NCI-H69 (cell line): ENCODE measurements around the gene TESMIN.
A peak's percentile ranks its signal among the peaks of the same experiment; 100 is the strongest.

Source experiments
- DNase-seq: peaks from one replicate; lab custom pipeline; 2025; lab: John Stamatoyannopoulos, UW

The TESMIN gene

DNA sequence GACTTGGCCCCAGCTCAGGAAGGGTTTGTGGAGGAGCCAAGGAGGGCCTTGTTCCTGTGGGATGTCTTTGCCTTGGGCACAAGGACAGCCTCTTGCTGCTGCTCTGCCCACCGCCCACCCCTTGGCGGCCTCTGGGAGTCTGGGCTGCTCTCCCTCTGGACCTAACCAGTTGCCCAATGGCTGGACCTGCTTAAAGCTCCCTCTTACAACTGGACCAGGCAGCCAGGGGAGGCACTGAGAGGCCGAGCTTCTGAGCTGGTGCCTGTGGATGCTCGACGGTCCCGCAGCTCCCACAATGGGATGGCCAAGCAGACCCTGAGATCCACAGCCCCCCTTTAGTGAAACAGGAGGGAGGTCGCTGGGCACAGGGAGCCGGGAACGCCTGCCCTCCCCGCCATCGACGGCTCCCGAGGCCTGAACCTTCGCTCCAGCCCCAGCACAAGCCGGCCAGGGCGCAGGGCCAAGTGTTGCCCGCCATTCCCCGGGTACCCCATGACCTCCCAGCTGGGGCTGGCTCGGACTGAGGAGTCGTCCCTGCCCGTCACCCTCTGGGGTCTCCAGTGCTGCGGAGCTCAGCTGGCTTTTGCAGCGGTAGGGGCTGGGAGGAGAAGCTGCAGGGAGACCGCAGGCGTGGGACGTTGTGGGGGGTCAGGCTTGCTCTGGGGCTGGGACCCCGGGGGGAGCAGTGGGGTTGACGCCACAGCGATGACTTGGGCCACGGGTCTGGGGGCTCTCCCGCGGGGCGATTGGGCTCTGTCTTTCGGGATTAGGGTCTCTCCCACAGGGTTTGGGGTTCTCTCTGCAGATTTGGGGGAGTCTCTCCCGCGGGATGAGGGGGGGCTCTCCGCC lies 67.6 kb downstream of the TESMIN start:
- no peak for DNase-seq

DNA sequence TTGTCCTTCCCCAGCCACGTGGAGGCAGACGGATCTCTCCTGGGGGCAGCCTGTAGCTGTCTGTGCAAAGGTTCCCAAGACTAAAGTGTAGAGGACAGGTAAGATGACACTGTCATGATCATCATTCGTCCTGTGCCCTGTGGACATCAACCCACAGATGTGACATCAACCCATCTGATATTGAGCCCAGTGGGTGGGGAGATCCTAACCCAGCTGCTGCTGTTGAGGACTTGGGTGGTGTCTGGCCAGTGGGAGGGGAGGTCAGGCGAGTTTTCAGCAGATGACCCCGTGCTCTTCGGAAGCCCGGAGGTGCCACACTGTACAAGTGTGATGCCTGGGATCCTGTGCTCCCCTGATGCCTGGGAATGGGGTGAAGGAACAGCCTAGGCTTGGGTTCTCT lies 68.2 kb downstream of the TESMIN start:
- no peak for DNase-seq

DNA sequence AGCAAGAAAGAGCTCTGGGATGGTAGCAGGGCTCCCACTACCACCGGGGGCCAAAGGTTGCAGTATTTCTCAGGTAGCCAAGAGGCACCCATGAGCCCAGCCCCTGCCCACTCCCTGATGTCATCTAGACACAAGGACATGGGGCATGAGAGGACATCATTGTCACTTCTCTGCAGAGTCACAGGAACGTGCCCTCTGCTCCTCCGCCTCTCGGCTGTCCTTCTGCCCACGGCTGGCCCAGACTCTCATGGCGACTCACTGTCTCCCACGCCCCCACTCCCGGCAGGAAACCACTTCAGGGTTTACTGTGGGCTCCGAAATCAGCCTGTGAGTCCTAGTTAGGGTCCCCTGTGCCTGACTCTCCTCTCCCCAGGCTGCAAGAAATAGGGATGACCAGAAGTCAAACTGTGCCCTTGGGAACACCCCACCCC lies 68.8 kb downstream of the TESMIN start:
- DNase-seq = no peak

DNA sequence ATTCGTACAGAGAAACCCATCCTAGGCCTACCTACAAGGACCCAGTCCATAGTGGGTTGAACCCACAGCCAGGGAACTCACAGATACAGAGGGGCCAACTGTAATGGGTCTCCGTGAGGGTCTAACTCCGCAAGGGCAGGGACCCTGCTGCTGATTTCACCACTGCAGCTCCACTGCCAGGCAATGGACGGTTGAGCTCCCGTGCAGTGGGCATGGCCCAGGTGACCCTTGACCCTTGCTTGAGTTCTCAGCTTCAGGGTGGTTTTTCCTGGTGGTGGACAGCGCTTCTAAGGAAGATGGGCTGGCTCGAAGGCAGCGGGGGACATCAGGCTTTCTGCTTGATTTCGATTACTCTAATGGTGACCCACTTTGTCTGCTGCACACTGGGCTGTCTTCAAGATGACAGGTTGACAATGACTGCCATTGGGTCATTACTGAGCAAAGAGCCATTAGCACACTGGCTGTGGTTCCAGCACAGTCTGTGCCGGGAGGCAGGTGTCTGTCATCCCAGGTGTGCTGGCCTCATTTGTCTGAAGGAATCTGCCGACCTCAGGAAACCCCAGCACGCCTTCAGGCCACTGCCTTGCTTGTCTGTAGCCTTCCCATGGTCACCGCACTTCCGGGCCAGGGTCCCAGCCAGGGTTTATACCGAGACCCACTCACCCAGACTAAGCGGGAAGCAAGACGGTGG lies 70.6 kb downstream of the TESMIN start:
- DNase-seq = no peak

- DNase-seq = no peak
These were observed 73.3 kb downstream of the TESMIN start for GRCh38 chr11:68678031-68678441.

- peak; percentile 79 for DNase-seq
These were observed 73.9 kb downstream of the TESMIN start for GRCh38 chr11:68677432-68677831.

DNA sequence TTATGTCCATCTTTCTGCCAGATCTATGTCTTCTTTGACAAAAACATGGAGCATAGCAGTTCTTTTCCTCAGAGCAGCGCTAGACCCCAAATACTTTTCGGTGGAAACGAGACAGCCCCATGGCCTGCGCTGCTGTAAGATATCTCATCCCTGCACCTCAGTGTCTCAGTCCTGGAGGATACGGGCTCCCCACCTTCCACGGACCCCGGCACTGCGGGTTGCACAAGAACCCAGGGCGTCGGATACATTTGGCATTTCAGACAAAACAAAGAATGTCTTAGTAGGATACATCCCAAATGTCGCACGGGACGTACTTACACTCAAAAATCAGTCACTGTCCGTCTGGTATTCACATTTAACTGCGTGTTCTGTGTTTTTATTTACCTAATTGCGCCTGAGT lies 76.9 kb downstream of the TESMIN start:
- no peak for DNase-seq

- DNase-seq = peak; percentile 48
These were observed 77.3 kb downstream of the TESMIN start for GRCh38 chr11:68673991-68674390.

DNA sequence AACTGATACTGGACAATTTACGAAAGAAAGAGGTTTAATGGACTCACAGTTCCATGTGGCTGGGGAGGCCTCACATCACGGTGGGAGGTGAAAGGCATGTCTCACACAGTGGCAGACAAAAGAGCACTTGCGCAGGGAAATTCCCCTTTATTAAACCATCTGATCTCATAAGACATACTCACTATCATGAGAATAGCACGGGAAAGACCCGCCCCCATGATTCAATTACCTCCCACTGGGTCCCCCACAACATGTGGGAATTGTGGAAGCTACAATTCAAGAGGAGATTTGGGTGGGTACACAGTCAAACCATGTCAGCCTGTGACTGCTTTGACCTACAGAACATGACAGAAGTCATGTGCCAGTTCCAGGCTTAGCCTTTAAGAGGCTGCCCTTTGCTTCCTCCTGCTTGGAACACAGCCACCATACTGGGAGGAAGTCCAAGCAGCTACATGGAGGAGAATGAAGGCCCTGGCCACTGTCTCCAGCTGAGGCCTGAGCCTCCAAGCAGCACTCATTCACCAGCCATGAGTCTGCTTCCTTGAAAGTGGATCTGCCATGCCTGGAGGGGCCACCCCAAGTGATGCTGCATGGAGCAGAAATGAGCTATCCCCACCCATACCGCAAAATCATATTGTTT lies 77.9 kb downstream of the TESMIN start:
- peak; percentile 18 for DNase-seq

- no peak for DNase-seq
These were observed 80.9 kb downstream of the TESMIN start for GRCh38 chr11:68670208-68670992.

- no peak for DNase-seq
These were observed 81.8 kb downstream of the TESMIN start for GRCh38 chr11:68669301-68670090.

DNA sequence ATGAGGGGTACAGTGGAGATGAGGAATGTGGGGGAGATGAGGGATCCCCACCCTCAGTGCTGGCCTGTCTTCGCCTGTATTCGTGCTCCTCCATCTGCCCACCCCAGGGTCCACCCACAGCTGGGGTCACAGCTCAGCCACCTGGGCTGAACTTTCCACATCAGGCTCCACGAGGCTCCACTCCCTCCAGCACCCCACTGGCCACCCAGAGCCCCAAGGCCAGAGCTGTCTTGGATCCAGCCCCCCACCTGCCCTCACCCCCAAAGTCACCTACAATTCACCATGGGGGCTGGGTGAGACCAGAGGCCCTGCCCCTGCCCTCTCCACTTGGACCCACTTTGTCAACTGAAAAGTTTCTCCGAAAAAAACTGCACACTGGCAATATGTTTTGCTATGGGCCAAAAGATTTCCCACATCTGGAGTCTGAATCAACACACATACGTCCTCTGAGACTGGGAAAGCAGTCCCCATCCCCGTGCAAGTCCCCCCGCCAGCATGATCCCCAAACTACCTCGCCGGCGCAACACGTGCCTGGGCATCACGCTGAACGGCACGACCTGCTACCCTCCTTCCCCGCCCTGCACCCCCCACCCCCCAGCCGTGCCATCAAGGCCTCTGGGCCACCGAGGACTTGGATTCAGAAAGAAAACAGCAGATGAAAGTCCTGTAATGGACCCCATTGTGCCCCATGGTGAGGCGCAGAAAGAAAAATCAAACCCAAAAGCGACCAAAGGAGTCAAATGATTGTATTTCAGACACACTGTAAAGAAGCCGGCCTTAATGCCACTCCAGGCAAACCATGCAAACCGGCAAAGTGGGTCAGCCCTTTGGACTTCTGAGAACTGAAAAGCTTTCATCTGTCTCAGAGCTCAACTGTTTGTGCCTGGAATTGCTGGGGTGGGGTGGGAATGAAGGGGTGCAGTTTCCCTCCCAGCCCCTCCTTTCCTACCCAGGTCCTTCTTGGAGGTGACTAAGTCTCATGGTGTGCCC lies 83.5 kb downstream of the TESMIN start:
- DNase-seq = no peak

DNA sequence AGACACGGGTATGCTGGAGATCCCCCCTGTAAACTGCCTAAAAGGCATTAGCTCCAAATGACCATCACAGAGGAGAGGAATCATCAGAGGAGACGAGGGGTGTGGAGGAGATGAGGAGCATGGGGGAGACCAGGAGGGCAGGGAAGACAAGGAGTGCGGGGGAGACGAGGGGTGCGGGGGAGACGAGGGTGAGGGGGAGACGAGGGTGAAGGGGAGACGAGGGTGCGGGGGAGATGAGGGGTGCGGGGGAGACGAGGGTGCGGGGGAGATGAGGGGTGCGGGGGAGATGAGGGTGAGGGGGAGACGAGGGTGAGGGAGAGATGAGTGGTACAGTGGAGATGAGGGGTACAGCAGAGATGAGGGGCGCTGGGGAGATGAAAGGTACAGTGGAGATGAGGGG lies 84.5 kb downstream of the TESMIN start:
- no peak for DNase-seq

GRCh38 chr11:68665436-68665835 lies 85.9 kb downstream of the TESMIN start:
- no peak for DNase-seq

- no peak for DNase-seq
These were observed 86.4 kb downstream of the TESMIN start for GRCh38 chr11:68664906-68665305.

DNA sequence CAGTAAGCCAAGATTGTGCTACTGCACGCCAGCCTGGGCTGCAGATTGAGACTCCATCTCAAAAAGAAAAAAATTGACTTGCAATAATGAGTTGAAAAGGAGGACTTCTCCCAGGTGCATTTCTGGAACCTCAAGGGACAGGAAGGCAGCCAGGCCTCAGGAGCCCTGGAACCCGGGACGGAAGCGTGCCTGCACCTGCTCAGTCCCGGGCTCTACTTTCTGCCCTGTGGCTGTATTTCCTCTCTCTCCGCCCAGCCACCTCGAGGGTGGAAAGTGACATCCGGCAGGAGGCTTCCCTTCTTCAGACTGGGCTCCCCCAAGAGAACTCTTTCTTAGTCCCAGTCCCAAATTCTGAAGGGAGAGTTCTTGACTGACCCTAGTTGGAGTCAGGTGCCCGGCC lies 87.2 kb downstream of the TESMIN start:
- no peak for DNase-seq

DNA sequence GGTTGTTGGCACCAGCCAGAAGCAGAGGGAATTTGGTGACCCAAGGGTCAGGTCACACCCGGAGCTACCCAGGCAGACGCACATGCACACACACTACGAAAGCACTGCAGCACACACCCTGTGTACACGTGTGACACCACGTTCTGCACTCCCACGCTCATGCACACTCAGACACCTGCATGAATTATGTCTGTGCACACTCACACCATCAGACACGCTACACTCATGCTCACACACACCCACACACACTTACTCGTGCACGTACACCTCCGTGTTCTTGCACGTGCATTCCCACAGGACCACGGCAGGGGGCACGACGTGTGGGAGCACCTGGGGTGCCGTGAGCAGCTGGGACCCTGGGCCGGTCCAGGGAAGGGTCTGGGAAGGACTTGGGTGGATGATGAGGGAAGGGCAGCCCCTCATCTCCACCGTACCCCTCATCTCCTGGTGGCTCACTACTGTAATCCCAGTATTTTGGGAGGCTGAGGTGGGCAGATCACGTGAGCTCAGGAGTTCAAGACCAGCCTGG lies 87.8 kb downstream of the TESMIN start:
- no peak for DNase-seq

GRCh38 chr11:68661697-68662603 lies 89.4 kb downstream of the TESMIN start:
- no peak for DNase-seq

DNA sequence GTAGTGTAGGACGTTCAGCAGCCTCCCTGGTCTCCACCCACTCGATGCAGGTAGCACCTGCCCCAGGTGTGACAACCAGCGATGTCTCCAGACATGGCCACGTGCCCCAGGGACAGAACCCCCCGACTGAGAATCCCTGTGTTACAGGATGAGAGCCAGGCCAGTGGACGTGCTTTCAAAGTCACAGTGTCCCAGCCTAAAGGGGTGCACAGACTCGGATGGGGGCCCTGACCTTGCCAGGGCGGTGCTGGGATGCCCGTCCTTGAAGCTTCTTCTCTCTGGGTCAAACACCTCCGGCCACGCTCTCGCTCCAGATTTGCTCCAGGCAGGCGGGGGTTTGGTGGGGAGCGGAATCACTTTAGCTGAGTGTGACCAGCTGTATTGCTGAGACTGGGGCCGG lies 90.3 kb downstream of the TESMIN start:
- no peak for DNase-seq
